ENCODE measurements around the gene POLD2. TPM values are rescaled to one million over a fixed set of nuclear protein-coding genes. Genes with fewer than 3 reads are reported as not detected.
A peak's percentile ranks its signal among the peaks of the same experiment; 100 is the strongest.

Gene POLD2
- total RNA-seq, 1 experiment from 2014 or later = 154 TPM

DNA sequence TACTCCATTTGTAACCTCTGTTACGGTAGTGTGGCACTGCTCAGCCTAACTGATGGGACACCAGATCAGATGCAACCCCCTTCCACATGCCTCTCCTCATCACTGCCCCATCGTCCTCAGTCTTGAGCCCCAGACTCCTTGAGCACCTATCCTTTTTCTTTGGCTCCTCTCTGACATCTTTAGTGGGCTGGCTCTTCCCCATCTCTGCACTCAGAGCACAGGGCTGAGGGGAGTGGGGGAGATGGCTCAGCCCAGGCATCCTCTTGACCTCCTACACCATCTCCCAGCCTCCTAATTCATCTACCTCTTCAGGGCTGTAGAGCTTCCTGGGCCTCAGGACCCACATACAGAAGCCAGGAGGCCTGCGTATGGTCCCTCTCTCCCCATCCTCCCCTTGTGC, 39.6 kb downstream of the POLD2 start:
- Mint-ChIP-seq H3K27ac (no peak overlapping the region), H3K36me3 (peaks cover 11% of the 10 kb centered on the region), H3K4me3 (peak overlapping the region; percentile 20), H3K4me1 (peaks cover 17% of the 10 kb centered on the region; the same call in 1 of the 2 replicates), H3K9me3 (no peaks in the 10 kb centered on the region), H3K27me3 (ENCODE audit: low read depth) (peaks cover 22% of the 10 kb centered on the region)
- no peak for ATAC-seq
- CTCF ChIA-PET = no interaction called here
- TF ChIP-seq ZNF232 (CRISPR knock-in tag; IDR thresholded peaks at IDR 0.05) = no peak
- TF ChIP-seq, protein P1, sequence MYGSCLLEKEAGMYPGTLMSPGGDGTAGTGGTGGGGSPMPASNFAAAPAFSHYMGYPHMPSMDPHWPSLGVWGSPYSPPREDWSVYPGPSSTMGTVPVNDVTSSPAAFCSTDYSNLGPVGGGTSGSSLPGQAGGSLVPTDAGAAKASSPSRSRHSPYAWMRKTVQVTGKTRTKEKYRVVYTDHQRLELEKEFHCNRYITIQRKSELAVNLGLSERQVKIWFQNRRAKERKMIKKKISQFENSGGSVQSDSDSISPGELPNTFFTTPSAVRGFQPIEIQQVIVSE (CRISPR knock-in tag; IDR thresholded peaks at IDR 0.05; ENCODE audit: borderline replicate concordance) = no peak
- no peak for TF ChIP-seq SMAD3 (CRISPR knock-in tag; IDR thresholded peaks at IDR 0.05; ENCODE audit: borderline replicate concordance)
- TF ChIP-seq ETV6 (CRISPR knock-in tag; IDR thresholded peaks at IDR 0.05) = no peak
- TF ChIP-seq GABPB1 (CRISPR knock-in tag; IDR thresholded peaks at IDR 0.05) = no peak
- DNase-seq (ENCODE audit: low spot score) = no peak
- POLR2A ChIA-PET = no interaction called here

- Mint-ChIP-seq H3K27me3 (ENCODE audit: low read depth) (peaks cover 22% of the 10 kb centered on the region), H3K27ac (no peak overlapping the region), H3K4me3 (peak overlapping the region; percentile 71), H3K9me3 (no peaks in the 10 kb centered on the region), H3K4me1 (peaks cover 17% of the 10 kb centered on the region; the same call in 1 of the 2 replicates), H3K36me3 (peaks cover 19% of the 10 kb centered on the region)
- ATAC-seq (peak; percentile 98), DNase-seq (ENCODE audit: low spot score) (peak; percentile 97)
- TF ChIP-seq ETV6 (CRISPR knock-in tag; IDR thresholded peaks at IDR 0.05) (0 out of 2 replicates have a peak, but pooled peaks have one; percentile 28), ATF3 (CRISPR knock-in tag; conservative IDR thresholded peaks at IDR 0.05) (no peak), NFYB (CRISPR knock-in tag; conservative IDR thresholded peaks at IDR 0.05; ENCODE audit: low read depth) (peak; percentile 72)
- CTCF ChIA-PET = no interaction called here
- POLR2A ChIA-PET = no interaction called here
Measured at GRCh38 chr7:44082541-44083207, 40.7 kb downstream of the POLD2 start.

- H3K36me3 Mint-ChIP-seq = peaks cover 22% of the 10 kb centered on the region
- no peak for DNase-seq (ENCODE audit: low spot score)
- no peak for TF ChIP-seq AFF4 (CRISPR knock-in tag; IDR thresholded peaks at IDR 0.05; ENCODE audit: borderline replicate concordance)
- TF ChIP-seq, protein P2, sequence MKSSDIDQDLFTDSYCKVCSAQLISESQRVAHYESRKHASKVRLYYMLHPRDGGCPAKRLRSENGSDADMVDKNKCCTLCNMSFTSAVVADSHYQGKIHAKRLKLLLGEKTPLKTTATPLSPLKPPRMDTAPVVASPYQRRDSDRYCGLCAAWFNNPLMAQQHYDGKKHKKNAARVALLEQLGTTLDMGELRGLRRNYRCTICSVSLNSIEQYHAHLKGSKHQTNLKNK (CRISPR knock-in tag; IDR thresholded peaks at IDR 0.05) = no peak
- TF ChIP-seq CBFB (CRISPR knock-in tag; IDR thresholded peaks at IDR 0.05; ENCODE audit: low read depth) = no peak
- TF ChIP-seq ZNF416 (CRISPR knock-in tag; IDR thresholded peaks at IDR 0.05) = no peak
- ChIA-PET CTCF (interaction anchor here (0.7 to 1.3 kb wide), 4 partner anchors 9 to 280 kb away, joined by 3 to 7 read pairs (median 3); no protein-coding TSS in a partner anchor), POLR2A (interaction anchor here (0.8 kb wide), 1 partner anchor 17 kb away, joined by 3 read pairs; no protein-coding TSS in a partner anchor)
- H3K4me1 Mint-ChIP-seq = peaks cover 17% of the 10 kb centered on the region; the same call in 1 of the 2 replicates
- H3K9me3 Mint-ChIP-seq = no peaks in the 10 kb centered on the region
- no peak for ATAC-seq
- peaks cover 22% of the 10 kb centered on the region for H3K27me3 Mint-ChIP-seq (ENCODE audit: low read depth)
- H3K4me3 Mint-ChIP-seq = peak overlapping the region; percentile 86
- H3K27ac Mint-ChIP-seq = no peak overlapping the region
Measured at GRCh38 chr7:44081266-44081748, 42.0 kb downstream of the POLD2 start.

DNA sequence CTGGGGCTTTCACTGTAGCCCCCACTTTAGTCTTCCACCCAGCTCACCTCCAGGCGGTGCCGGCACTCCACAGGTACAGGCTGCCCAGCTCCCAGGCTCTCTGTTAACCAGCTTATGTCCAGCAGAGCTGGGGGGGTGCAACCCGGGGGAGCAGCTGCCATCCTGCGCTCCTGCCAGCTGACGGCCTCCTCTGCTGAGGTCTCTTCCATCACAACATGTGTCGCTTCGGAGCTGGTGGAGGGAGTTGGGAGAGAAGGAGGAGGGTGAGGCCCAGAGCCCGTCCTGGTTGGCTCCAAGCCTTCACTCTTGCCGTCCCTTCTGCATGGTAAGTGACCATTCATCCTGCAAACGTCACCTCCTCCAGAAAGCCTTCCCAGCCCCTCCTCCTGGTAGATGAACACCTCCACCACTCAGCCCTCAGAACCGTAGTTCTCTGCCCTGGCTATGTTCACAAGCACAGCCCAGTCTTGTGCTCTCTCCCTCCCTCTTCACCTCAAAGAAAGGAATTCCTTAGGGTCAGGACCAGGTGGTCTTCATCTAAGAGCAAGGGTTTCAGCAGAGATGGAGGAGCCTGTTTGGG, 42.6 kb downstream of the POLD2 start:
- DNase-seq (ENCODE audit: low spot score) (no peak), ATAC-seq (no peak)
- ChIA-PET POLR2A (interaction anchor here (0.5 to 0.8 kb wide), 2 partner anchors 17 to 1970 kb away, joined by 3 to 5 read pairs; no protein-coding TSS in a partner anchor), CTCF (interaction anchor here (0.7 to 1.3 kb wide), 3 partner anchors 8 to 280 kb away, joined by 3 to 7 read pairs (median 3); no protein-coding TSS in a partner anchor)
- Mint-ChIP-seq H3K27ac (no peak overlapping the region), H3K4me3 (peak overlapping the region; percentile 86), H3K4me1 (peaks cover 16% of the 10 kb centered on the region; the same call in 1 of the 2 replicates), H3K36me3 (peaks cover 24% of the 10 kb centered on the region), H3K9me3 (no peaks in the 10 kb centered on the region), H3K27me3 (ENCODE audit: low read depth) (peaks cover 22% of the 10 kb centered on the region)
- TF ChIP-seq, protein P3, sequence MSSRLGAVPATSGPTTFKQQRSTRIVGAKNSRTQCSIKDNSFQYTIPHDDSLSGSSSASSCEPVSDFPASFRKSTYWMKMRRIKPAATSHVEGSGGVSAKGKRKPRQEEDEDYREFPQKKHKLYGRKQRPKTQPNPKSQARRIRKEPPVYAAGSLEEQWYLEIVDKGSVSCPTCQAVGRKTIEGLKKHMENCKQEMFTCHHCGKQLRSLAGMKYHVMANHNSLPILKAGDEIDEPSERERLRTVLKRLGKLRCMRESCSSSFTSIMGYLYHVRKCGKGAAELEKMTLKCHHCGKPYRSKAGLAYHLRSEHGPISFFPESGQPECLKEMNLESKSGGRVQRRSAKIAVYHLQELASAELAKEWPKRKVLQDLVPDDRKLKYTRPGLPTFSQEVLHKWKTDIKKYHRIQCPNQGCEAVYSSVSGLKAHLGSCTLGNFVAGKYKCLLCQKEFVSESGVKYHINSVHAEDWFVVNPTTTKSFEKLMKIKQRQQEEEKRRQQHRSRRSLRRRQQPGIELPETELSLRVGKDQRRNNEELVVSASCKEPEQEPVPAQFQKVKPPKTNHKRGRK (CRISPR knock-in tag; IDR thresholded peaks at IDR 0.05; ENCODE audit: borderline replicate concordance) = no peak
- no peak for TF ChIP-seq RORB (CRISPR knock-in tag; IDR thresholded peaks at IDR 0.05)
- TF ChIP-seq MYBL2 (CRISPR knock-in tag; IDR thresholded peaks at IDR 0.05) = no peak
- TF ChIP-seq, protein P4, sequence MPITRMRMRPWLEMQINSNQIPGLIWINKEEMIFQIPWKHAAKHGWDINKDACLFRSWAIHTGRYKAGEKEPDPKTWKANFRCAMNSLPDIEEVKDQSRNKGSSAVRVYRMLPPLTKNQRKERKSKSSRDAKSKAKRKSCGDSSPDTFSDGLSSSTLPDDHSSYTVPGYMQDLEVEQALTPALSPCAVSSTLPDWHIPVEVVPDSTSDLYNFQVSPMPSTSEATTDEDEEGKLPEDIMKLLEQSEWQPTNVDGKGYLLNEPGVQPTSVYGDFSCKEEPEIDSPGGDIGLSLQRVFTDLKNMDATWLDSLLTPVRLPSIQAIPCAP (CRISPR knock-in tag; IDR thresholded peaks at IDR 0.05) = no peak
- TF ChIP-seq TEAD1 (CRISPR knock-in tag; IDR thresholded peaks at IDR 0.05) = no peak
- no peak for TF ChIP-seq CBFB (CRISPR knock-in tag; IDR thresholded peaks at IDR 0.05; ENCODE audit: low read depth)
- no peak for TF ChIP-seq SMAD4 (CRISPR knock-in tag; IDR thresholded peaks at IDR 0.05)
- no peak for TF ChIP-seq ZNF121 (CRISPR knock-in tag; IDR thresholded peaks at IDR 0.05)
- TF ChIP-seq E2F5 (CRISPR knock-in tag; IDR thresholded peaks at IDR 0.05) = no peak

Measured in WTC11 (cell line).